ENCODE measurements around the gene PITX1.

The PITX1 gene

DNA sequence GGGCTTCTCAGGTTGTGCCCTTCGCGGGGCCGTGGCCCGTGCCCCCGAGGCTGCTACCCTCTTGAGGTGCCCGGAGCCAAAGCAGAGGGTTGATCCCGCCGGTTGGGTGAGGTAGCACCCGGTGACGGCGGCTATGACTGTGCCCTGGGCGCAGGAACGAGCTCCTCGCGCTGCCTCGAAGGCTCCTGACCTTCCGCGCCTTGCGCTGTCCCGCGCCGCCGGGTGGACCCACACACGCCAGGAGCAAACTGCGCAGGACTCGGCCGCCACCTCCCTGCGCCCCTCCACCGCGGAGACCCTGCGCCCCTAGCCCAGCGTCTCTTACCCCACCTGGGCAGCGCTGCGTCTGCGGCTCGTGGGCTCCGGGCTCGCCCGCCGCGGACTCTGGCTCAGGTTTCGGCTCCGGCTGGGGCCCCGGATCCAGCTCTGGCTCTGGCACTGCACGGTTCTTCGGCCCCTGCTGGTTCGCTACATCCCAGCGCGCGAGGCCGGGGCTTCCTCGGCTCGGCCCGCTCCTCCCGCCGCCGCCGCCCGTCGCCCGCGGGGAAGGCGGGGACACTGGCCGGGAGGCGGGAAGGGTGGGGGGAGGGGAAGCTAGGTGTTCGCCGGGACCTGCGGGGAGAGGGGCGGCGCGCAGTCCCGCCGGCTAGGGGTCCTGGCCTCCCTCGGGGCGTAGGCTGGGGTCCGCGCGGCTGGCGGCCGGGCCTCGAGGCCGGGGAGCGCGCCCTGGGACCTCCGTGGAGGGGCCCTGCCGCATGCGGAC is 5.4 kb upstream of the PITX1 start:
- DNase-seq (ENCODE audit: low read depth) = no peak
- 0 out of 2 replicates have a peak overlapping the region, but pooled peaks have one; percentile 6 for H3K4me3 ChIP-seq (ENCODE audit: low read depth, low read length)

DNA sequence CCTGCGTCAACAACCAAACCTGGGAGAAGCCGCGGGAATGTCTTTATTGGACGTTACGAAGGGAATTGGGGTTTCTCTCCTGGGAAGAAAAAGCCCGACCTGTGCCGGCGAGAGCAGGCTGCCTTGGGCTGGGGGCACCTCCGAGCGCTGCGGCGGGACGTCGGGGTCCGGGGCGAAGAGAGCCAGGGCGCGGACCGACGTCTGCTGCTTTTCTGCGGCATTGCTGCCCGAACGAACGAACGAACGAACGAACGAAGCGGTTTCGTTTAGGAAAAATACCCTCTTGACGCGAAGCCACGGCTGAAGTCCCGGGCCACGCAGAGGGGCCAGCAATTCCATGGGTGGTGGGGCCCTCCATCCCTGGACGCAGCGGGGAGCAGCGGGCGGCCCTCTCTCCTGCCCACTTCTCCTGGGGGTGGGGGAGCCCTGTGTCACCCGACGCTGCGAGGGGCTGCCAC is 4.8 kb upstream of the PITX1 start:
- H3K4me3 ChIP-seq (ENCODE audit: low read depth, low read length) = no peak overlapping the region
- TF ChIP-seq, protein P1, sequence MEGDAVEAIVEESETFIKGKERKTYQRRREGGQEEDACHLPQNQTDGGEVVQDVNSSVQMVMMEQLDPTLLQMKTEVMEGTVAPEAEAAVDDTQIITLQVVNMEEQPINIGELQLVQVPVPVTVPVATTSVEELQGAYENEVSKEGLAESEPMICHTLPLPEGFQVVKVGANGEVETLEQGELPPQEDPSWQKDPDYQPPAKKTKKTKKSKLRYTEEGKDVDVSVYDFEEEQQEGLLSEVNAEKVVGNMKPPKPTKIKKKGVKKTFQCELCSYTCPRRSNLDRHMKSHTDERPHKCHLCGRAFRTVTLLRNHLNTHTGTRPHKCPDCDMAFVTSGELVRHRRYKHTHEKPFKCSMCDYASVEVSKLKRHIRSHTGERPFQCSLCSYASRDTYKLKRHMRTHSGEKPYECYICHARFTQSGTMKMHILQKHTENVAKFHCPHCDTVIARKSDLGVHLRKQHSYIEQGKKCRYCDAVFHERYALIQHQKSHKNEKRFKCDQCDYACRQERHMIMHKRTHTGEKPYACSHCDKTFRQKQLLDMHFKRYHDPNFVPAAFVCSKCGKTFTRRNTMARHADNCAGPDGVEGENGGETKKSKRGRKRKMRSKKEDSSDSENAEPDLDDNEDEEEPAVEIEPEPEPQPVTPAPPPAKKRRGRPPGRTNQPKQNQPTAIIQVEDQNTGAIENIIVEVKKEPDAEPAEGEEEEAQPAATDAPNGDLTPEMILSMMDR (IDR thresholded peaks at IDR 0.05; ENCODE audit: control insufficient read depth, extremely low read depth, insufficient read depth) = no peak
- no peak for DNase-seq (ENCODE audit: low read depth)

More for the DNA sequence above, 5.4 kb upstream of the PITX1 start:
- TF ChIP-seq, protein P1 (IDR thresholded peaks at IDR 0.05; ENCODE audit: control insufficient read depth, extremely low read depth, insufficient read depth) = no peak

GRCh38 chr5:135038205-135038812 is 4.3 kb upstream of the PITX1 start:
- DNase-seq (ENCODE audit: low read depth) = no peak
- TF ChIP-seq, protein P1 (IDR thresholded peaks at IDR 0.05; ENCODE audit: control insufficient read depth, extremely low read depth, insufficient read depth) = no peak
- no peak overlapping the region for H3K4me3 ChIP-seq (ENCODE audit: low read depth, low read length)

DNA sequence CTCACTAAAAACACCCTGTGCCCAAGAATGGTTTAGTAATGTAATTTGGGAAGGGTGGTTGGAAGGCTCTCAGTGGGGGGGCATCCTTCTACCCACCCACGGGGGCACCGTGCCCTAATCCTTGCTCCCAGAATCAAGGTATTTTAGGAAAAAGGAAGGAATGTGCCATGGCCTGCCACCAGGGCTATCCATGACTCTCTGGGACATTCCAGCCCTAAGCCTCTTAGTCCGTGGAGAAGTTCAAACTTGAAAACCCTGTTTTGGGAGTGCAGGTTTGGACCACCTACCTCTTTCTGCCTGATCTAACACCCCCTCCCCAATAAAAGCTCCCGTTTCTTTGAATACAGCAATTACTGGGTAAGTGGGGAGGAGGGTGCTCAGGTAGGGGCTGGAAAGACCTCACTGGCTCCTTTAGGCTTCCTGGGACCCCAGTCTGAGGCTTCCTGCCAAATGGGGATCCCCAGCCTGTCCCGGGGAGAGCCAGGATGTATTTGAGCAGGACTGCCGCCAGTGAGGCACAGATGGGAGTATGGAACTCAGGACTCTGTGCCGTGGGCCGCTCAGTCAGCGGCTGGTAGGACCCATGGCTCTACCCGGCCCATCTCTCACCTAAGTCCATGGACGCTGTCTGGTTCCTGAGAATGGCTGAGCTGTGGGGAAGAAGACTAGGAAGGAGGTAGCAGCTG is 3.6 kb upstream of the PITX1 start:
- TF ChIP-seq, protein P1 (IDR thresholded peaks at IDR 0.05; ENCODE audit: control insufficient read depth, extremely low read depth, insufficient read depth) = no peak
- H3K4me3 ChIP-seq (ENCODE audit: low read depth, low read length) = no peak overlapping the region
- no peak for DNase-seq (ENCODE audit: low read depth)

DNA sequence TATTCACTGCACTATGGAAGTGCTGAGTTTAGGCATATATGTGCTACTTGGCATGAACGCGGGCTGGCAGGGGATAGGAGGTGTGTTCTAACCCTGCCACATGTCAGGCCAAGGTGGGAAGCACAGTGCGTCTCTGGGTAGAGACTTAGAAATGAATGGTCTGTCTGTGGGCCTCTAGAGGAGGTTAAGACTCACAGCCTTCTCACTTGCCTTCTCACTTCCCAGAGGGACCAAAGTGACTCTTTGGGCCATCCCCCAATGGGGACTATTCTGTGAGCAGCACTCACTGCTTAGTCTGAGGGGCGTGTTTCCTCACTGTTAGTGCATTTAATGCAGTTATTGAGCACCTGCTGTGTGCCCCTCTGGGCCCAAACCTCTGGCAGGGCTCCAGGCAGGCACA is 2.4 kb upstream of the PITX1 start:
- DNase-seq (ENCODE audit: low read depth) = no peak
- H3K4me3 ChIP-seq (ENCODE audit: low read depth, low read length) = no peak overlapping the region
- TF ChIP-seq, protein P1 (IDR thresholded peaks at IDR 0.05; ENCODE audit: control insufficient read depth, extremely low read depth, insufficient read depth) = no peak

- no peak overlapping the region for H3K4me3 ChIP-seq (ENCODE audit: low read depth, low read length)
- TF ChIP-seq, protein P1 (IDR thresholded peaks at IDR 0.05; ENCODE audit: control insufficient read depth, extremely low read depth, insufficient read depth) = no peak
- DNase-seq (ENCODE audit: low read depth) = no peak
Observed at GRCh38 chr5:135035678-135036030, 1.6 kb upstream of the PITX1 start.

Measured in LNCaP clone FGC (cell line).